SK-N-SH (cell line): Measurements from ENCODE around the gene F2RL1. TPM values are rescaled to one million over a fixed set of nuclear protein-coding genes. Genes with fewer than 3 reads are reported as not detected.
A peak's percentile ranks its signal among the peaks of the same experiment; 100 is the strongest.
"Not testable (repeated sequence)": the region's sequence is repeated elsewhere in the genome, so short reads cannot be mapped to it uniquely, and the experiment has no call there.

ENCODE experiments used
- CTCF ChIA-PET: fragments of 300-600, 350-600 bp; formaldehyde crosslinking; extraction: SDS; loops from one replicate; lab custom pipeline; 2021; lab: Yijun Ruan, JAX
- POLR2A ChIA-PET: fragments of 350-600 bp; sonication (Branson Sonifier 250); formaldehyde crosslinking; extraction: SDS; loops from one replicate; lab custom pipeline; 2020; ENCODE audit warnings: antibody characterized with exemption, inconsistent platforms; lab: Yijun Ruan, JAX
- DNase-seq: peaks from one replicate; pipeline ENCODE4 v3.0.0; 2012
- H2AFZ ChIP-seq: fragments of 200-600 bp; sonication (generic); 2 replicates; pipeline ENCODE4 v1.8.1; 2016; ENCODE audit warnings: antibody characterized with exemption, mild to moderate bottlenecking, low read depth
- H3F3A ChIP-seq: fragments of 200-600 bp; sonication (generic); replicated peaks from 2 replicates; pipeline ENCODE3; 2016; ENCODE audit warnings: antibody characterized with exemption, mild to moderate bottlenecking; ENCODE audit not compliant: insufficient read depth
- H3K27ac ChIP-seq, 2 experiments: fragments of 200-500 bp in 1 of 2; fragments of 200-600 bp in 1 of 2; sonication (Bioruptor generic) in 1 of 2; sonication (generic), shearing (Covaris generic) in 1 of 2; 2 replicates each; pipeline versions ENCODE4 v1.5.1 to v1.6.1; 2014 to 2016; ENCODE audit warnings: low read depth in 2 of 2, inconsistent platforms in 1 of 2, low read length in 1 of 2, mild to moderate bottlenecking in 1 of 2, mixed read lengths in 1 of 2
- H3K27me3 ChIP-seq: fragments of 200-600 bp; sonication (generic), shearing (Covaris generic); 2 replicates; pipeline ENCODE4 v1.6.1; 2016; ENCODE audit warnings: mixed run types; ENCODE audit not compliant: insufficient read depth
- H3K36me3 ChIP-seq, 2 experiments: fragments of 200-500 bp in 1 of 2; fragments of 200-600 bp in 1 of 2; sonication (Bioruptor generic) in 1 of 2; sonication (generic) in 1 of 2; replicated peaks in 1 of 2; 2 replicates each; pipeline versions ENCODE3 to v1.5.1; 2014 to 2016; ENCODE audit warnings: low read length in 1 of 2, mild to moderate bottlenecking in 1 of 2; ENCODE audit not compliant: insufficient read depth in 2 of 2, control insufficient read depth in 1 of 2
- H3K4me1 ChIP-seq, 2 experiments: fragments of 200-500 bp in 1 of 2; fragments of 200-600 bp in 1 of 2; sonication (Bioruptor generic) in 1 of 2; sonication (generic), shearing (Covaris generic) in 1 of 2; 2 replicates each; pipeline versions ENCODE4 v1.5.1 to v1.6.1; 2014 to 2016; ENCODE audit warnings: low read depth in 1 of 2, low read length in 1 of 2, mixed run types in 1 of 2; ENCODE audit not compliant: insufficient read depth in 2 of 2, control insufficient read depth in 1 of 2
- H3K4me2 ChIP-seq: fragments of 200-600 bp; sonication (generic), shearing (Covaris generic); 2 replicates; pipeline ENCODE4 v1.6.1; 2017; ENCODE audit warnings: mixed run types
- H3K4me3 ChIP-seq, 2 experiments: fragments of 200-500 bp in 1 of 2; fragments of 200-600 bp in 1 of 2; sonication (Bioruptor generic) in 1 of 2; sonication (generic), shearing (Covaris generic) in 1 of 2; 2 replicates each; pipeline versions ENCODE4 v1.5.1 to v1.8.1; 2014 to 2016; ENCODE audit warnings: low read depth in 2 of 2, inconsistent platforms in 1 of 2, low read length in 1 of 2, mild to moderate bottlenecking in 1 of 2, mixed read lengths in 1 of 2, moderate library complexity in 1 of 2
- H3K79me2 ChIP-seq: fragments of 200-600 bp; sonication (generic); 2 replicates; pipeline ENCODE4 v1.8.1; 2017; ENCODE audit warnings: mild to moderate bottlenecking; ENCODE audit not compliant: insufficient read depth
- H3K9ac ChIP-seq: fragments of 200-600 bp; sonication (generic); 2 replicates; pipeline ENCODE4 v1.6.1; 2017; ENCODE audit warnings: mixed run types
- H3K9me2 ChIP-seq: fragments of 200-600 bp; sonication (generic); 2 replicates; pipeline ENCODE4 v1.6.1; 2017; ENCODE audit warnings: mixed run types
- H3K9me3 ChIP-seq: fragments of 200-600 bp; sonication (generic); 2 replicates; pipeline ENCODE4 v1.6.1; 2017; ENCODE audit warnings: mixed run types, mild to moderate bottlenecking, moderate library complexity
- H4K20me1 ChIP-seq: fragments of 200-600 bp; sonication (generic); 2 replicates; pipeline ENCODE4 v1.6.1; 2017; ENCODE audit warnings: mild to moderate bottlenecking, mixed run types; ENCODE audit not compliant: insufficient read depth
- NFIC ChIP-seq: IDR thresholded peaks from 2 replicates; pipeline ENCODE4 v1.4.0; 2012; ENCODE audit warnings: borderline replicate concordance
- NRF1 ChIP-seq: IDR thresholded peaks from 2 replicates; pipeline ENCODE4 v1.6.1; 2012; ENCODE audit warnings: low read depth, mild to moderate bottlenecking, low read length
- RCOR1 ChIP-seq: fragments of 150-350 bp; IDR thresholded peaks from 2 replicates; pipeline ENCODE4 v1.6.1; 2017; ENCODE audit warnings: antibody characterized with exemption, low read length
- RFX5 ChIP-seq: IDR thresholded peaks from 2 replicates; pipeline ENCODE4 v1.6.1; 2012; ENCODE audit warnings: mild to moderate bottlenecking, improper control_type of control experiment, low read length
- TAF1 ChIP-seq: IDR thresholded peaks from 2 replicates; pipeline ENCODE4 v1.6.1; 2012; ENCODE audit warnings: low read depth, mild to moderate bottlenecking, low read length, moderate library complexity, borderline replicate concordance
- WGBS: methylation state at CpG from one replicate; pipeline ENCODE4 v1.1.6; 2017; ENCODE audit warnings: low lambda C conversion rate; 5-methylcytosine and 5-hydroxymethylcytosine counted together
- polyA plus RNA-seq, 3 experiments: library from polyadenylated mRNA; depleted of rRNA; stranded (reverse); fragments of >200 nt; gene quantifications; 2 replicates each; pipeline ENCODE4 v1.2.3, GENCODE V29; 2012
- TF ChIP-seq, protein P1 (sequence below): IDR thresholded peaks from 2 replicates; pipeline ENCODE4 v1.4.0; 2012; ENCODE audit warnings: low read depth, borderline replicate concordance

The F2RL1 gene, protein sequence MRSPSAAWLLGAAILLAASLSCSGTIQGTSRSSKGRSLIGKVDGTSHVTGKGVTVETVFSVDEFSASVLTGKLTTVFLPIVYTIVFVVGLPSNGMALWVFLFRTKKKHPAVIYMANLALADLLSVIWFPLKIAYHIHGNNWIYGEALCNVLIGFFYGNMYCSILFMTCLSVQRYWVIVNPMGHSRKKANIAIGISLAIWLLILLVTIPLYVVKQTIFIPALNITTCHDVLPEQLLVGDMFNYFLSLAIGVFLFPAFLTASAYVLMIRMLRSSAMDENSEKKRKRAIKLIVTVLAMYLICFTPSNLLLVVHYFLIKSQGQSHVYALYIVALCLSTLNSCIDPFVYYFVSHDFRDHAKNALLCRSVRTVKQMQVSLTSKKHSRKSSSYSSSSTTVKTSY
- polyA plus RNA-seq (2012; rRNA removed): 31.3 and 41.3 TPM in 2 replicates
- 35.5 and 38.7 TPM in 2 replicates for polyA plus RNA-seq (2012; cell fraction: cytosol; rRNA removed)
- 5.9 and 13.8 TPM in 2 replicates for polyA plus RNA-seq (2012; cell fraction: nucleus; rRNA removed)

DNA sequence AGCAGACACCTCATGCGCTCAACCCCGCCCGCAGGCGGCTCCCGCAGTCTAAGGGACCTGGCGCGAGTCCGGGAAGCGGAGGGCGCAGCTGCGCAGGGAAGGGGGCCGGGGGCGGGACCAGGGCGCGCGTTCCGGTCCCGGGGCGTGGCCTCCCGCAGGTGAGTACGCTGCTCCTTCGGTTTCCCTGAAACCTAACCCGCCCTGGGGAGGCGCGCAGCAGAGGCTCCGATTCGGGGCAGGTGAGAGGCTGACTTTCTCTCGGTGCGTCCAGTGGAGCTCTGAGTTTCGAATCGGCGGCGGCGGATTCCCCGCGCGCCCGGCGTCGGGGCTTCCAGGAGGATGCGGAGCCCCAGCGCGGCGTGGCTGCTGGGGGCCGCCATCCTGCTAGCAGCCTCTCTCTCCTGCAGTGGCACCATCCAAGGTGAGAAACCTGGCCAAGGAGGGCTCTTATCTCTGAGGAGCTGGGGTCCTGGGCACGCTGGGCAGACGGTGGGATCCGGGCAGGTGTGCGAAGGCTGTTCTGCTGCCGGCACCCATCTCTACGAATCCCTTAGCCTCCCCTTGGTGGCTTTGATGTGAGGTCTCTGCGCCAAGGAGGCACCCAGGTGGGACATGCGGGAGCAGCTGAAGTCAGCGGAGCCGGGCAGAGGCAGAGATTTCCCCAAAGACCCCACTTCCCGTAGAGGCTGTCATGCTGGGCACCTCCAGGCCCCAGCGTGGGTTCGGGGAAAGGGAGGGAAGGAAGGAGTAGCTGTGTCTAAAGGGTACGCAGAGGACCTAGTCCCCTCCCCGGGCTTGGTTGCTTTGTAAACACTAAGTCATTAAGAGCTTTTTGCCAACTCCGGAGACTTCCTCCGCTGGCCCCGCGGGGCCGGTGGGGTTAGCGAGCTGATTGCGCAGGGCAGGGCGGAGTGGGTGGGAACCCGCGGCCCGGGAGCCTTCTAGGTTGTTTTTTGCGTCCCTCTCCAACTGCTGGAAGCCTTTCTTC lies at the start of gene F2RL1:
Gene F2RL1 (plus strand): TSS at position 187 of the 988 bp plus-strand sequence. CDS start 153 bp downstream, at position 340.
- Histone ChIP-seq H4K20me1 (no peaks in the 10 kb centered on the region), H3K9me2 (no peaks in the 10 kb centered on the region), H3K36me3 (no peaks in the 10 kb centered on the region), H3K79me2 (peaks cover 21% of the 10 kb centered on the region), H3K4me1 (peaks cover 8 to 17% of the 10 kb centered on the region in 2 experiments; a peak in 2 of 4 replicates), H3F3A (peaks cover 40% of the 10 kb centered on the region), H3K27me3 (no peaks in the 10 kb centered on the region), H3K27ac (peak within 1 kb of the TSS in 1 of 2 experiments; percentile 40; a peak in 1 of 4 replicates), H3K4me3 (peak within 1 kb of the TSS; percentile 74 to 84), H3K9me3 (no peaks in the 10 kb centered on the region), H3K9ac (peak within 1 kb of the TSS; percentile 78), H2AFZ (peak within 1 kb of the TSS; percentile 94), H3K4me2 (peak within 1 kb of the TSS; percentile 99)
- CTCF ChIA-PET: interaction anchor here (0.6 to 1.1 kb wide), 4 partner anchors 11 to 325 kb away, joined by 3 to 4 read pairs (median 3); no protein-coding TSS in a partner anchor
- POLR2A ChIA-PET: no interaction called here
- 19% methylated on average over 16 of the region's 72 CpGs for WGBS
- DNase-seq: peak; percentile 83
- TF ChIP-seq, protein P1, sequence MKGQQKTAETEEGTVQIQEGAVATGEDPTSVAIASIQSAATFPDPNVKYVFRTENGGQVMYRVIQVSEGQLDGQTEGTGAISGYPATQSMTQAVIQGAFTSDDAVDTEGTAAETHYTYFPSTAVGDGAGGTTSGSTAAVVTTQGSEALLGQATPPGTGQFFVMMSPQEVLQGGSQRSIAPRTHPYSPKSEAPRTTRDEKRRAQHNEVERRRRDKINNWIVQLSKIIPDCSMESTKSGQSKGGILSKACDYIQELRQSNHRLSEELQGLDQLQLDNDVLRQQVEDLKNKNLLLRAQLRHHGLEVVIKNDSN: no peak
- TF ChIP-seq RFX5: no peak
- peak; percentile 42; the same call in 1 of the 2 replicates for TF ChIP-seq TAF1
- TF ChIP-seq NFIC: peak; percentile 54
- TF ChIP-seq NRF1: peak; percentile 64
- TF ChIP-seq RCOR1: no peak

GRCh38 chr5:76771041-76771440 lies 47.8 kb upstream of the F2RL1 start:
- H3K4me2 ChIP-seq, H3K27ac ChIP-seq, H3K9me2 ChIP-seq, H3K9ac ChIP-seq, POLR2A ChIA-PET, H3K4me1 ChIP-seq, H3K4me3 ChIP-seq, H4K20me1 ChIP-seq, H3K79me2 ChIP-seq, H3K9me3 ChIP-seq, H2AFZ ChIP-seq, DNase-seq, H3K36me3 ChIP-seq, H3K27me3 ChIP-seq, CTCF ChIA-PET, H3F3A ChIP-seq: not testable (repeated sequence)
- WGBS: 98% methylated on average over 14 of the region's 14 CpGs
